Liver (tissue), 3 donors: ENCODE results near the gene NPY4R.
"Not testable (repeated sequence)": the region's sequence is repeated elsewhere in the genome, so short reads cannot be mapped to it uniquely, and the experiment has no call there.

Experiments
- ATF3 ChIP-seq: IDR thresholded peaks from 2 replicates; pipeline ENCODE4 v1.6.1; 2016; ENCODE audit warnings: antibody characterized with exemption
- CTCF ChIP-seq: fragments of 150-350 bp; IDR thresholded peaks from 2 replicates; pipeline ENCODE4 v1.5.1; 2017; ENCODE audit warnings: improper control_type of control experiment, low read depth, low read length; ENCODE audit not compliant: missing input control
- FOXA2 ChIP-seq: IDR thresholded peaks from 2 replicates; pipeline ENCODE4 v1.6.1; 2016; ENCODE audit warnings: antibody characterized with exemption
- HNF4G ChIP-seq: IDR thresholded peaks from 2 replicates; pipeline ENCODE4 v1.6.1; 2016; ENCODE audit warnings: antibody characterized with exemption
- JUND ChIP-seq, 2 donors: IDR thresholded peaks; 2 replicates each; pipeline ENCODE4 v1.6.1; 2016; ENCODE audit warnings: antibody characterized with exemption in 2 of 2
- MAX ChIP-seq: IDR thresholded peaks from 2 replicates; pipeline ENCODE4 v1.6.1; 2016; ENCODE audit warnings: antibody characterized with exemption
- RAD21 ChIP-seq, 2 donors: IDR thresholded peaks; 2 replicates each; pipeline ENCODE4 v1.6.1; 2016; ENCODE audit warnings: antibody characterized with exemption in 2 of 2, mild to moderate bottlenecking in 2 of 2
- REST ChIP-seq: IDR thresholded peaks from 2 replicates; pipeline ENCODE4 v1.6.1; 2016; ENCODE audit warnings: antibody characterized with exemption, mild to moderate bottlenecking
- SP1 ChIP-seq: IDR thresholded peaks from 2 replicates; pipeline ENCODE4 v1.6.1; 2018; ENCODE audit warnings: antibody characterized with exemption, mild to moderate bottlenecking
- YY1 ChIP-seq: IDR thresholded peaks from 2 replicates; pipeline ENCODE4 v1.6.1; 2016; ENCODE audit warnings: antibody characterized with exemption, mild to moderate bottlenecking
- ZBTB33 ChIP-seq: IDR thresholded peaks from 2 replicates; pipeline ENCODE4 v1.6.1; 2016; ENCODE audit warnings: antibody characterized with exemption
- donor health status: healthy.
- donor health status: healthy.

GRCh38 chr10:46415291-46415690, 50.5 kb downstream of the NPY4R start:
- TF ChIP-seq MAX; HNF4G; CTCF; YY1; REST; RAD21 (IDR thresholded peaks at IDR 0.05); ATF3; FOXA2; JUND (IDR thresholded peaks at IDR 0.05); SP1; ZBTB33: not testable (repeated sequence)
